Measurements from ENCODE around the gene DSG4. TPM values are rescaled to one million over a fixed set of nuclear protein-coding genes. Genes with fewer than 3 reads are reported as not detected.

The DSG4 gene
- total and polyA plus RNA-seq, 9 donors: not detected

DNA sequence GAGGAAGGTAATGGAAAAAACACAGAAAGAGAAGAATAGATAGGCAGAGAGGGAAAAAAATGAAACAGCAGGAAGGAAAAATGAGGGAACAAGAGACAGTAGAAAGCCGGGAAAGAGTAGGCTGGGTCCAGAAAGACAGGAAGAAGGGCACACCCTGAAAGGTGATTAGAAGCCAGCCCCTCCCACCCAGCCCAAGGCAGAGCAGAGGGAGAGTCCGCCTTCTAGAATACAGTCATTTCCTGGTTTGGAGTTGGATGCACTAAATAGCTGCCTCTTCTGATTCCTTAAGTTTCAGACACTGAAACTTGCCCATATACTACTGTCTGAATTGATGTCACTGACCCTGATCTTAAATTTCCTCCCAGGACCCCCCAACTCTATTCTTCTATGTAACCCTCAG, 53.0 kb downstream of the DSG4 start:
- no peaks in the 10 kb centered on the region for H3K36me3 ChIP-seq
- H3K27me3 ChIP-seq: no peaks in the 10 kb centered on the region
- DNase-seq: no peak
- no peak overlapping the region for H3K4me3 ChIP-seq
- 61 to 67% (median 62%) methylated on average over 2 of the region's 2 CpGs for WGBS, 3 donors
- no peak overlapping the region for H3K27ac ChIP-seq
- intact Hi-C loops (cut with DNase I): no loop called here
- no peaks in the 10 kb centered on the region for H3K4me1 ChIP-seq (ENCODE audit: insufficient read depth)
- no peaks in the 10 kb centered on the region for H3K9me3 ChIP-seq
- TF ChIP-seq EP300 (IDR thresholded peaks at IDR 0.05) (no peak), POLR2A (IDR thresholded peaks at IDR 0.05) (no peak)
- TF ChIP-seq, protein P1, sequence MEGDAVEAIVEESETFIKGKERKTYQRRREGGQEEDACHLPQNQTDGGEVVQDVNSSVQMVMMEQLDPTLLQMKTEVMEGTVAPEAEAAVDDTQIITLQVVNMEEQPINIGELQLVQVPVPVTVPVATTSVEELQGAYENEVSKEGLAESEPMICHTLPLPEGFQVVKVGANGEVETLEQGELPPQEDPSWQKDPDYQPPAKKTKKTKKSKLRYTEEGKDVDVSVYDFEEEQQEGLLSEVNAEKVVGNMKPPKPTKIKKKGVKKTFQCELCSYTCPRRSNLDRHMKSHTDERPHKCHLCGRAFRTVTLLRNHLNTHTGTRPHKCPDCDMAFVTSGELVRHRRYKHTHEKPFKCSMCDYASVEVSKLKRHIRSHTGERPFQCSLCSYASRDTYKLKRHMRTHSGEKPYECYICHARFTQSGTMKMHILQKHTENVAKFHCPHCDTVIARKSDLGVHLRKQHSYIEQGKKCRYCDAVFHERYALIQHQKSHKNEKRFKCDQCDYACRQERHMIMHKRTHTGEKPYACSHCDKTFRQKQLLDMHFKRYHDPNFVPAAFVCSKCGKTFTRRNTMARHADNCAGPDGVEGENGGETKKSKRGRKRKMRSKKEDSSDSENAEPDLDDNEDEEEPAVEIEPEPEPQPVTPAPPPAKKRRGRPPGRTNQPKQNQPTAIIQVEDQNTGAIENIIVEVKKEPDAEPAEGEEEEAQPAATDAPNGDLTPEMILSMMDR (IDR thresholded peaks at IDR 0.05): no peak

DNA sequence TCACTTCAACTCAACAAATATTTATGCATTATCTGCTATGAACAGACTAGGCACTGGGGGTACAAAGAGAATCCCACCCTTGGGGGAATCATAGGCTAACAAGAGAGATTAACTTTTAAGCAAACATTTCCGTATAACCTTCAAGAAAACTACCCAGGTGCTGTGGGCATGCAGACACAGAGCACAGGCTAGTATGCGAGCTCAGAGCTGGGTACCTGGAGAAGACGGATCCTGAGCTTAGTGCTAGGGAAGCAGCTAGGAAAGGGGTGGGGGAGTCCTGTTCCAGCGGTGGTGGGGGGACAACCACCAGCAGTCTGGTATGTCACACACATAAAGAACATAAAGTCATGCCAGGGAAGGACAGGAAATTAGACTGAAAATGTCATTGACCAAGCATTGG, 53.5 kb downstream of the DSG4 start:
- Histone ChIP-seq H3K9me3 (no peaks in the 10 kb centered on the region), H3K27ac (no peak overlapping the region), H3K36me3 (no peaks in the 10 kb centered on the region), H3K4me3 (no peak overlapping the region), H3K4me1 (ENCODE audit: insufficient read depth) (no peaks in the 10 kb centered on the region), H3K27me3 (no peaks in the 10 kb centered on the region)
- TF ChIP-seq, protein P1 (IDR thresholded peaks at IDR 0.05): no peak
- TF ChIP-seq EP300 (IDR thresholded peaks at IDR 0.05) (no peak), POLR2A (IDR thresholded peaks at IDR 0.05) (no peak)
- WGBS, 3 donors: 77 to 79% (median 79%) methylated on average over 4 of the region's 4 CpGs
- intact Hi-C loops (cut with DNase I): no loop called here
- DNase-seq: no peak

DNA sequence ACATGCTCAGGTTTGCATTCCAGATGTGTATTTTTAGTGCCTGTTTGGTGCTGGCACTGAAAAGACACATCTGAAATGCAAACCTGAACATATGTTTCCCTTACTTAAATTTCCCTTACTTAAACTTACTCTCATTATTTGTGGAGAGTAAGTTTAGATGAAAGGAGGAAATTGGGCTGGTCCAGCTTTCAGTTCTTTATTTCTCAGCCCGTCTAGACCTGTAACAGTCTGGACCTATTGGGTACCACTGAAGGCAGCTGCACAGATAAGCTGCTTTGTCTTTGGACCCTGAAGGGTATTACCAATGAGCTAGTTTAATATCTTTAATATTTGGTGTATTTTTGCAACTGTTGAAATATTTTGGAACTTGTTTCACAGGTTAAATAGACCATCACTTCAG, 54.0 kb downstream of the DSG4 start:
- intact Hi-C loops (cut with DNase I): no loop called here
- WGBS, 3 donors: 68 to 80% (median 74%) methylated on average over 1 of the region's 1 CpG

DNA sequence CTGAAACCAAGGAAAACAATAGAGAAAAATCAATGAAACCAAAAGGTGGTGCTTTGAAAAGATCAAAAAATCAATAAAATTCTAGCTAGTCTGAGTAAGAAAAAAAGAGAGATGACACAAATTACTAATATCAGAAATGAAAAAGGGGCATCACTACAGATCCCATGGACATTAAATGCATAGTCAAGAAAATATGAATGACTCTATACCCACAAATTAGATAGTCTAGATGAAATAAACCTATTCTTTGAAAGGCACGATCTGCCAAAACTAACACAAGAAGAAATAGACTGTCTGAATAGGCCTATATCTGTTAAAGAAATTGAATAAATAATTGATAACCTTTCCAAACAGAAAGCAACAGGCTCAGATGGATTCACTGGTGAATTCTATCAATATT, 55.7 kb downstream of the DSG4 start:
- Histone ChIP-seq H3K27ac (no peak overlapping the region), H3K36me3 (no peaks in the 10 kb centered on the region), H3K9me3 (no peaks in the 10 kb centered on the region), H3K4me3 (no peak overlapping the region), H3K27me3 (no peaks in the 10 kb centered on the region), H3K4me1 (ENCODE audit: insufficient read depth) (no peaks in the 10 kb centered on the region)
- WGBS, 3 donors: 78 to 89% (median 84%) methylated on average over 1 of the region's 1 CpG
- no peak for DNase-seq
- intact Hi-C loops (cut with DNase I): no loop called here
- TF ChIP-seq POLR2A (IDR thresholded peaks at IDR 0.05): no peak
- no peak for TF ChIP-seq EP300 (IDR thresholded peaks at IDR 0.05)
- TF ChIP-seq, protein P1 (IDR thresholded peaks at IDR 0.05): no peak

More for the DNA sequence above, 54.0 kb downstream of the DSG4 start:
- H3K27me3 ChIP-seq: no peaks in the 10 kb centered on the region
- TF ChIP-seq, protein P1 (IDR thresholded peaks at IDR 0.05): no peak
- TF ChIP-seq POLR2A (IDR thresholded peaks at IDR 0.05) (no peak), EP300 (IDR thresholded peaks at IDR 0.05) (no peak)
- H3K27ac ChIP-seq: no peak overlapping the region
- DNase-seq: no peak
- no peak overlapping the region for H3K4me3 ChIP-seq
- no peaks in the 10 kb centered on the region for H3K4me1 ChIP-seq (ENCODE audit: insufficient read depth)
- no peaks in the 10 kb centered on the region for H3K9me3 ChIP-seq
- H3K36me3 ChIP-seq: no peaks in the 10 kb centered on the region

DNA sequence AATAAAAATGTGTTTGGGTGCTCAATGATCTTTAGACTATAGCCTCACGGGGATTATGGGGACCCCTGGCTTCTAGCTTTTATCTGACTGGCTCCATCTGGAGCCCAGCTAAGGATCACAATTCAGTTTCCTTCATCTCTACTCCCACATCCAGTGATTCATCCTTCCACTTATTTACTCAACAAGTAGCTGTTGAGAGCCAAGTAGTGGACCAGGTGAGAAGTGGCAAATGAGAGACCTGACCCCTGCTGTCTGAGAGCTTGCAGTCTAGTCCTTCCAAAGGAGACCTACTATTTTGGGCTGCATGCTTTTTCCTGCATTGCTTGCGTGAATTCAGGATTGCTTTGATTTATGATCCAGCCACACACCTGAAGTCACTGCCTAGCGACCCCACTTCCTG, 60.2 kb downstream of the DSG4 start:
- Histone ChIP-seq H3K9me3 (no peaks in the 10 kb centered on the region), H3K27ac (no peak overlapping the region), H3K36me3 (no peaks in the 10 kb centered on the region), H3K27me3 (no peaks in the 10 kb centered on the region), H3K4me1 (ENCODE audit: insufficient read depth) (no peaks in the 10 kb centered on the region), H3K4me3 (no peak overlapping the region)
- no peak for DNase-seq
- WGBS, 3 donors: 72 to 80% (median 75%) methylated on average over 3 of the region's 3 CpGs
- intact Hi-C loops (cut with DNase I): no loop called here
- TF ChIP-seq POLR2A (IDR thresholded peaks at IDR 0.05) (no peak), EP300 (IDR thresholded peaks at IDR 0.05) (no peak)
- TF ChIP-seq, protein P1 (IDR thresholded peaks at IDR 0.05): no peak
